HG03558 (cell line): Measurements from ENCODE around the gene HOPX.
"Not testable (repeated sequence)": the region's sequence is repeated elsewhere in the genome, so short reads cannot be mapped to it uniquely, and the experiment has no call there.

ENCODE experiments used
- ATAC-seq: cut with Tn5 transposase; IDR thresholded peaks from one replicate; pipeline ENCODE4 v1.9.1; 2021; ENCODE audit warnings: moderate number of reproducible peaks; ENCODE audit not compliant: unreplicated experiment; ENCODE audit errors: extremely low read depth

HOPX gene

GRCh38 chr4:56681158-56681852 lies at the start of gene HOPX:
Gene HOPX (minus strand): TSS chr4:56681296. CDS start chr4:56657816, 23,480 bp downstream.
- no peak for ATAC-seq

- ATAC-seq = no peak
Measured at GRCh38 chr4:56730097-56730496, 49.0 kb upstream of the HOPX start.

GRCh38 chr4:56728512-56728911 lies 47.4 kb upstream of the HOPX start:
- ATAC-seq = no peak

- no peak for ATAC-seq
Measured at GRCh38 chr4:56727150-56727549, 46.1 kb upstream of the HOPX start.

GRCh38 chr4:56726593-56726992 lies 45.5 kb upstream of the HOPX start:
- not testable (repeated sequence) for ATAC-seq

GRCh38 chr4:56723659-56724230 lies 42.6 kb upstream of the HOPX start:
- no peak for ATAC-seq

GRCh38 chr4:56723201-56723605 lies 42.1 kb upstream of the HOPX start:
- no peak for ATAC-seq

GRCh38 chr4:56708146-56708545 lies 27.1 kb upstream of the HOPX start:
- ATAC-seq = no peak

GRCh38 chr4:56705966-56706365 lies 24.9 kb upstream of the HOPX start:
- ATAC-seq = no peak

- ATAC-seq = no peak
Measured at GRCh38 chr4:56705334-56705733, 24.2 kb upstream of the HOPX start.

GRCh38 chr4:56704089-56704871 lies 23.2 kb upstream of the HOPX start:
- ATAC-seq = no peak

GRCh38 chr4:56703378-56703777 lies 22.3 kb upstream of the HOPX start:
- no peak for ATAC-seq

GRCh38 chr4:56701644-56702043 lies 20.5 kb upstream of the HOPX start:
- no peak for ATAC-seq

- no peak for ATAC-seq
Measured at GRCh38 chr4:56701161-56701480, 20.0 kb upstream of the HOPX start.

GRCh38 chr4:56699537-56700105 lies 18.5 kb upstream of the HOPX start:
- ATAC-seq = no peak

- no peak for ATAC-seq
Measured at GRCh38 chr4:56698329-56698728, 17.2 kb upstream of the HOPX start.

- no peak for ATAC-seq
Measured at GRCh38 chr4:56696056-56696455, 15.0 kb upstream of the HOPX start.

GRCh38 chr4:56693476-56693875 lies 12.4 kb upstream of the HOPX start:
- not testable (repeated sequence) for ATAC-seq

- ATAC-seq = no peak
Measured at GRCh38 chr4:56692576-56692975, 11.5 kb upstream of the HOPX start.

GRCh38 chr4:56691425-56691824 lies 10.3 kb upstream of the HOPX start:
- ATAC-seq = no peak

GRCh38 chr4:56690393-56690792 lies 9.3 kb upstream of the HOPX start:
- no peak for ATAC-seq
